ENCODE data around the gene DIS3L2.

DIS3L2 gene

DNA sequence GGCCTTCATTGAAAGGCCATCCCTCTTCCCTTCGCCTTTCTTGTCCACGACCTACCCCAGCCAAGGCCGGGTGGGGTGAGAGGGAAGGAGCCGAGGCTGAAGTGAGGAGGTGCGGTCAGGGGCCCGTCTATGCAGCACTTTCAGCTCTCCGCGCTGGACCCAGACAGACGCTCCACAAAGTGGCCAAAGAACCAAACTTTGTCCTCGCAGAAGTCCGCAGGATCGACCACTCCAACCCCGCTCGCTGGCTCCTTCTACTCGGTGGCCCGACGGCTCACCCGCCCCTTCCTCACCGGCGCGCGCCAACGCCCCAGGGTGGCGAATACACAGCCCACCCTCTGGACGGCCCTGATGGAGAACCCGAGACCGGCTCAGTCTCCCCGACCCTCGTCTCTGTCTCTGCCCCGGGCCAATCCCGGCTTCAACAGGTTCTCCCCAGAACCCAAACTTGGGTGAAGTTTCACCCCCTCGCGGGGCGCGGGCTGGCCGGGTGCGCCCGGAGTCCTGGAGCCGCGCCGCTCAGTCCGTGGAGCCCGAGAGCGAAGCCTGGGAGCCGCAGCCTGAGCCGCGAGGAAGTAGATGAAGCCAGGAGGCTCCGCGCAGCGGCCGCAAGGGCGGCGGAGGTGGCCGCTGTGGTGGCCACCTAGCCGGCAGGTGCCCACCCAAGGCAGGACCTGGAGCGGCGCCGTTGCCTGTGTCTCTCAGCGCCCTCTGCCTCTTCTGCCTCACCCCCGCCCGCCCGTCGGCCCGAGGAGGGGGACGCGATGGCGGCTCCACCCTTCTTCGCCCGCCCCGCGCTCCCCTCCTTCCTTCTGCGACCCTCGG, 390.4 kb downstream of the DIS3L2 start:
- Histone ChIP-seq H3K27me3 (ENCODE audit: insufficient read depth, low read length) (0 out of 2 replicates have a peak, but pooled peaks cover 4% of the 10 kb centered on the region), H3K27ac (ENCODE audit: low read depth, low read length, poor library complexity, severe bottlenecking) (no peak overlapping the region), H2AFZ (ENCODE audit: low read length) (no peak overlapping the region), H3K4me2 (ENCODE audit: low read length) (no peak overlapping the region), H4K20me1 (ENCODE audit: insufficient read depth, low read length) (no peaks in the 10 kb centered on the region), H3K4me3 (ENCODE audit: low read depth, low read length, poor library complexity, severe bottlenecking) (no peak overlapping the region), H3K79me2 (ENCODE audit: insufficient read depth, low read length) (no peaks in the 10 kb centered on the region), H3K9me3 (ENCODE audit: low read length) (no peaks in the 10 kb centered on the region), H3K4me1 (ENCODE audit: insufficient read depth, low read length, severe bottlenecking) (no peaks in the 10 kb centered on the region), H3K9me2 (ENCODE audit: low read depth, low read length) (no peaks in the 10 kb centered on the region), H3K36me3 (ENCODE audit: insufficient read depth, low read length) (no peaks in the 10 kb centered on the region), H3K9ac (ENCODE audit: low read length) (no peak overlapping the region), H3F3A (ENCODE audit: insufficient read depth, low read length) (no peaks in the 10 kb centered on the region)
- TF ChIP-seq, protein P1, sequence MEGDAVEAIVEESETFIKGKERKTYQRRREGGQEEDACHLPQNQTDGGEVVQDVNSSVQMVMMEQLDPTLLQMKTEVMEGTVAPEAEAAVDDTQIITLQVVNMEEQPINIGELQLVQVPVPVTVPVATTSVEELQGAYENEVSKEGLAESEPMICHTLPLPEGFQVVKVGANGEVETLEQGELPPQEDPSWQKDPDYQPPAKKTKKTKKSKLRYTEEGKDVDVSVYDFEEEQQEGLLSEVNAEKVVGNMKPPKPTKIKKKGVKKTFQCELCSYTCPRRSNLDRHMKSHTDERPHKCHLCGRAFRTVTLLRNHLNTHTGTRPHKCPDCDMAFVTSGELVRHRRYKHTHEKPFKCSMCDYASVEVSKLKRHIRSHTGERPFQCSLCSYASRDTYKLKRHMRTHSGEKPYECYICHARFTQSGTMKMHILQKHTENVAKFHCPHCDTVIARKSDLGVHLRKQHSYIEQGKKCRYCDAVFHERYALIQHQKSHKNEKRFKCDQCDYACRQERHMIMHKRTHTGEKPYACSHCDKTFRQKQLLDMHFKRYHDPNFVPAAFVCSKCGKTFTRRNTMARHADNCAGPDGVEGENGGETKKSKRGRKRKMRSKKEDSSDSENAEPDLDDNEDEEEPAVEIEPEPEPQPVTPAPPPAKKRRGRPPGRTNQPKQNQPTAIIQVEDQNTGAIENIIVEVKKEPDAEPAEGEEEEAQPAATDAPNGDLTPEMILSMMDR (IDR thresholded peaks at IDR 0.05; ENCODE audit: low read length) = no peak
- TF ChIP-seq EZH2 (IDR thresholded peaks at IDR 0.05; ENCODE audit: borderline replicate concordance, low read length) = no peak

GRCh38 chr2:232352511-232353091, 391.1 kb downstream of the DIS3L2 start:
- no peak overlapping the region for H3K9ac ChIP-seq (ENCODE audit: low read length)
- H3K4me1 ChIP-seq (ENCODE audit: insufficient read depth, low read length, severe bottlenecking) = no peaks in the 10 kb centered on the region
- H2AFZ ChIP-seq (ENCODE audit: low read length) = no peak overlapping the region
- no peak overlapping the region for H3K4me2 ChIP-seq (ENCODE audit: low read length)
- H3K27me3 ChIP-seq (ENCODE audit: insufficient read depth, low read length) = 0 out of 2 replicates have a peak, but pooled peaks cover 4% of the 10 kb centered on the region
- no peaks in the 10 kb centered on the region for H3K36me3 ChIP-seq (ENCODE audit: insufficient read depth, low read length)
- H3K79me2 ChIP-seq (ENCODE audit: insufficient read depth, low read length) = no peaks in the 10 kb centered on the region
- H3K27ac ChIP-seq (ENCODE audit: low read depth, low read length, poor library complexity, severe bottlenecking) = no peak overlapping the region
- H4K20me1 ChIP-seq (ENCODE audit: insufficient read depth, low read length) = no peaks in the 10 kb centered on the region
- no peak for TF ChIP-seq EZH2 (IDR thresholded peaks at IDR 0.05; ENCODE audit: borderline replicate concordance, low read length)
- TF ChIP-seq, protein P1 (IDR thresholded peaks at IDR 0.05; ENCODE audit: low read length) = no peak
- H3K9me2 ChIP-seq (ENCODE audit: low read depth, low read length) = no peaks in the 10 kb centered on the region
- no peak overlapping the region for H3K4me3 ChIP-seq (ENCODE audit: low read depth, low read length, poor library complexity, severe bottlenecking)
- no peaks in the 10 kb centered on the region for H3K9me3 ChIP-seq (ENCODE audit: low read length)
- H3F3A ChIP-seq (ENCODE audit: insufficient read depth, low read length) = no peaks in the 10 kb centered on the region

- Histone ChIP-seq H3K4me3 (ENCODE audit: low read depth, low read length, poor library complexity, severe bottlenecking) (no peak overlapping the region), H2AFZ (ENCODE audit: low read length) (no peak overlapping the region), H3K9ac (ENCODE audit: low read length) (no peak overlapping the region), H3K9me2 (ENCODE audit: low read depth, low read length) (no peaks in the 10 kb centered on the region), H3K27me3 (ENCODE audit: insufficient read depth, low read length) (0 out of 2 replicates have a peak, but pooled peaks cover 4% of the 10 kb centered on the region), H3K4me2 (ENCODE audit: low read length) (no peak overlapping the region), H3K9me3 (ENCODE audit: low read length) (no peaks in the 10 kb centered on the region), H3F3A (ENCODE audit: insufficient read depth, low read length) (no peaks in the 10 kb centered on the region), H3K79me2 (ENCODE audit: insufficient read depth, low read length) (no peaks in the 10 kb centered on the region), H3K27ac (ENCODE audit: low read depth, low read length, poor library complexity, severe bottlenecking) (no peak overlapping the region), H3K36me3 (ENCODE audit: insufficient read depth, low read length) (no peaks in the 10 kb centered on the region), H3K4me1 (ENCODE audit: insufficient read depth, low read length, severe bottlenecking) (no peaks in the 10 kb centered on the region), H4K20me1 (ENCODE audit: insufficient read depth, low read length) (no peaks in the 10 kb centered on the region)
- no peak for TF ChIP-seq EZH2 (IDR thresholded peaks at IDR 0.05; ENCODE audit: borderline replicate concordance, low read length)
- TF ChIP-seq, protein P1 (IDR thresholded peaks at IDR 0.05; ENCODE audit: low read length) = no peak
These were observed 391.6 kb downstream of the DIS3L2 start for GRCh38 chr2:232353096-232353495.

All from OCI-LY1 (cell line).